Stimulated activated CD4-positive, alpha-beta T cell treated with anti-CD3 and anti-CD28 coated beads, TNF-alpha, amount 100 ng/mL, for 24 hours (primary cell): ENCODE measurements around the gene PLAAT2.
"Not testable (repeated sequence)": the region's sequence is repeated elsewhere in the genome, so short reads cannot be mapped to it uniquely, and the experiment has no call there.

ENCODE experiments used
- DNase-seq, 3 experiments: peaks; one replicate each; pipeline ENCODE4 v3.0.0-alpha.2; 2020; ENCODE audit warnings: low read depth in 3 of 3

PLAAT2 gene

DNA sequence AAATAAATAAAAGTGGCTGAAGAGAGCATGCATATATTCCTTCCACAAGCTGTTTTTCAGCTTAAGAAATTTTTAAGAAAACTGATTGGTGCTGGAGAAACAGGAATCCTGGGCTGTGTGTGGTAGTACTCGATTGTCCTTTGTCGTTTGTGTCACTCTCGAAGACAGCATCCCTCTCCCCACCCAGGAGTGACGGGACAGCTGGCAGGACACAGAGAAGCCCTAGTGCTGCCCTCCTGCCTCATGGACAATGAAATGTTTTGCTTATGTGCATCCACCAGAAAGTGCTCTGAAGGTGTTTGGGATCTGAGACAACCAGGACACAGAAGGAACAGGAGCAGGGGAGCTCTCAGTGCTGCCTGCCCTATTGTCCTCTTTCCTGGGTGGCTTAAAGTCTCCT lies 13.8 kb downstream of the PLAAT2 start:
- DNase-seq: no peak

DNA sequence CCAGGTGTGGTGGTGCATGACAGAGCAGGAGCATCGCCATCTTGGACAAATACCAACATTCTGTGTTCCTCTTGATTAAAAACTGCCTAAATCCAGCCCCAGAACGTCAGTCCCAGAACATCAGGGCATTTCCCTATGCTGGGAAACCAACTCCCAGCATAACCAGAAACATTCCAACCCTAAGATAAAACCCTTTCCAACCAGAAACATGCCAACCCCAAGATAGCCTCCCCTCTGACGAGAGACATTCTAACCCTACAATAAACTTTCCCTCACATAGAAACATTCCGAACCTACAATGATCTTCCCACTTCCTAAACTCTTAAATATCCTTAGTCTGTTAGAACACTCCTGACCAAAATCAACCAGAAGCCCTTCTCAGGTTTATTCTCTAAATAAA lies 15.0 kb downstream of the PLAAT2 start:
- DNase-seq: no peak

DNA sequence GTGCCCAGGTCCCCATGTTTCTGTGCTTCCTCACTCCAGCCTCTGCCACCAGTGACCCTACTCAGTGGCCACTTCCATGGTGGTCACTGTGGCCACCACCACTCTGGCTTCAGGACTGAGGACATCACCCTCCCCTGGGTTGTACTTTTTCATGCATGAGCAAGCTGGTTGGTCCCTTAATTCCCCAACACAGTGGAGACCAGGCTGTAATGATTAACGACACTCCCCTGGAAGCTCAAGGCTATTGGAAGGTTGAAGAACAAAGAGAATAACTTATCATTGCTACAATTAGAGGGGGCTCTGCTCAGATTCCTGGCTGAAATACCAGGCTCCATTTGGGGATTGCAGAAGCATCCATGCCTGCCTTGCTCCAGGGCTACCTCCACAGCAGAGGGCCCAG lies 16.1 kb downstream of the PLAAT2 start:
- no peak for DNase-seq

DNA sequence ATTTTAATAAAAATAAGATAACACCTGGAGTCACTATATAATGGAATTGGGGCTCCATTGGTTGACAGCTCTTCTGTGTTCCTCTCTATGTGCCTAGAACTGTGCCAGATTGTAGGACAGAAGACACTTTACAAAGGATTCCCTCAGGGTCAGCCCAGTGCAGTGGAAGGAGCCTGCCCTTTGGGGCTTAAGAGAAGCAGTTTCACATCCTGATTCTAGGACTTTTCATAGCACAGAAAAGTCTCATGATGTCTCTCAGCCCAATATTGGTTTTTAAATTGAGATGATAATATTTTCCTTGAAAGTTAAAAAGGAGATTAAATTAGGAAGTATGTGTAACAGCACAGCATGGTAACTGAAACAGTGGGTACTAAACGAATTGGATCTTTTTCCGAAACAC lies 19.5 kb downstream of the PLAAT2 start:
- DNase-seq: no peak

DNA sequence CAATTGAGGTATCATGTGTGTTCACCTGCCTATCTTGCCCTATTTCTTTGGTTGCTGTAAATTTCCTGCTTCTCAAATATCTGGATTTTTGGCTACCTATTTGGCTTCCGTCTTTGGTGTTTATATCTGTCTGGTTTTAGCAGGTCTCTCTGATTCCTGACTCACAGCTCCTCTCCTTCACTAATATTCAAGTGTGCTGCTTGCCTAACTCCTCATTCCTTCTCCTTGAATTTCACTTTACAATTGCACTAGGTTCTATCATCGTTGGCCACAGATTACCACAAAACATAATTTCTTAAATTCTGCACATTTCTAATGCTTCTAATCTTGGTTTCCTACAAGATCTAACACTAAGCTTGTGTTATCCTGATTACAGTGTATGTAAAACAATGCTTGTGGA lies 20.7 kb downstream of the PLAAT2 start:
- DNase-seq: not testable (repeated sequence)

DNA sequence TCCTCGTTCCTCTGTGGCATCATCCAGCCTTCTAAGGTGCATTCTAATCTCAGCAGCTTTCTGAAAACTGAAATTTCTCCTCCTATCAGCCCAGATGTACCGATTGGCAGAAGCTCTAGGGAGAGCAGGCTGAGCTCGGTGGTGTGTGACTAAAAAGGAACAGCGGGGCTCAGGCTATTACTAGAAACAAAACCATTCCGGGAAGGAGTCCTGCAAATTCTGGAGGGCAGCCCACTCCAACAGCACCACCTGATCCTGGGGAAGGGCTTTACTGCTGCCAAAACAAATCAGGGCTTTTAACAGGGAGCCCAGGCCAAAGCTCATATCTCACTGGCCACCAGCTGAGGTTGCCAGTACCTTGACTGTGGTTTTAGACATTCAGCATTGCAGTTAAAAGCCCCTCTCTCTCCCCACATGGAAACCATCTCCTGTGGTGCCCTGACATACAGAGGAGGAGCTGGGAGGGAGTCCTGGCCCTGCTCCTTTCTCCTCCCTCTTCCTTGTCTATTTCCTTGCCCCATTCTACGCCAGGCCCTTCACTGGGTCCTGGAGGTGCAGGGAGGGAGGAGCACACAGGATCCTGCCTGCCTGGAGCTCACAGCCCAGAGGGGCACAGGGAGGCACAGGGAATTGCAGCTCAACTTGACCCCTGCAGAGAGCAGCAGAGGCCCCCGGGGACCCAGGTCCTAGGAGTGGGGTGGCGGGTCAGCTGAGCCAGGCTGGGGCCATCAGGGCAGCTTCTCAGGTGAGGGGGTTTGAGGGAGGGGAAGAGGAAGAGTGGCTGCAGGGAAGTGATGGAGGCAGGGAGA lies 25.7 kb downstream of the PLAAT2 start:
- DNase-seq: no peak

DNA sequence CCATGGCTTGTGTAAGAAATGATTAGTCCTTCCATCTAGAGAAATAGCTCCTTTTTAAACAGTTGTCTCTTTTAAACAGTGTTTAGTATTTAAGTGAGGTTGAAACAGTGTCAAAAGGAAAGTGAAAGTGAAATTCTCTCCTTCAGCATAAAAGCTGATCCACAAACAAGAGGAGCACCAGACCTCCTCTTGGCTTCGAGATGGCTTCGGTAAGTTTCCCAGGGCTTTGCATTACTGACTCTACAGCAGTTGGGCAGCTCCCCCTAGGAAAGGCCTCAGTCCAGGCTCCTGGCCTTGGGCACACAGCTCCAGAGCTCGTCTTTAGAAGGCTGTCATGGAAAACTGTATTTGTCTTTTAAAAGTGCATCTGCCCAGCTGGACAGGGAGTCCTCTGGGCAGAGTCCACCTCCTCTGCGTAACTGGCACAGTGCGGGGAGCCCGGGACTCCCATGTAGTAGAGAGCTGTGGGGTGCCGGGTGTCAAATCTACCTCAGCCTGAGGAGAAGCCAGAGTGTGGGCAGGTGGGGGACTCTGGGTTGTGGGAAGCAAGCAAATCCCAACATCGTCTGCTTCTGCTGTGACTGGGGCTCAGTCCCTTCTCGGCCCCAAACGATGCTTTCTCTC lies 26.4 kb downstream of the PLAAT2 start, which contains the start of gene PLAAT4:
TSS of gene PLAAT4 (plus strand) at position 140 of the 624 bp plus-strand sequence. CDS start at position 201, 61 bp downstream.
- DNase-seq: no peak

DNA sequence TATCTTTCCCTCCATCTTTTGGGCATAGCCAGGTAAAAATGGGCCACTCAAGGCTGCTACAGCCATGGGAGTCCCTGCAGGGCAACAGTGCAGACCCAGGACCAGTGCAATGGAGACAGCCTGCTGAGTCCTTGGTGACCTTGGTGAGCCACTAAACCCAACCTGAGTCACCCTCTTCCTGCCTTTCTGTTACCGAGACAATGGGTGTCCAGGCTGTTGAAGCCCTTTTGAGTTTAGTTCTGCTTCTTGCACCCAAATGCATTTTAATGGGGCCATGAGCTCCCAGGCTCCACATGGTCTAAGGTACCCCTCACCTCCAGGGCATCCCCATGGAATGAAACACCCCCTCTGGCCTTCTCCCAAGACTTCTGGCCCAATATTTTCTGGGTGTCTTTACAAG lies 27.4 kb downstream of the PLAAT2 start:
- no peak for DNase-seq

DNA sequence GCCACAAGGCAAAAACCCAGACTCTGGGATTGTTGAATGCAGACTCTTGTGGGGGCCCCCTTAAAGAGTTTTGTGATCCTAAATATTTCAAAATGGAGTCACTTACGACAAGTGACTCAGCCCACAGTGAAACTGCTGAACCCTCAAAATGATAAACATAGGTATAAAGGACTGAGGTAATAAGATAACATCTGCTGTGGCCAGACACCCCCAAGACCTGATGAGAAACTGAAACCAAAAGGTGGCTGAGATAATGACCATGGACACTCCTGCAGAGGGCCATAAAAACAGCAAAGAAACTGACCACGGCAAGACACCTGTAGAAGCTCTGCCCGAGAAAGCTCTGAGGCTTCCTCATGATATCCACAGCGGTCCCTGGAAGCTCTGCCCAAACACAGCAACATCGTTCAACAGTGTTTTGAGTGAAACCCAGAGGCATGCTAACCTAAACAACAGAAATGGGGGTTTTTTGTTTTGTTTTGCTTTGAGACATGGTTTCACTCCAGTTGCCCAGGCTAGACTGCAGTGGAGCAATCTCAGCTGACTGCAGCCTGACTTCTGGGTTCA lies 28.2 kb downstream of the PLAAT2 start:
- DNase-seq: no peak

DNA sequence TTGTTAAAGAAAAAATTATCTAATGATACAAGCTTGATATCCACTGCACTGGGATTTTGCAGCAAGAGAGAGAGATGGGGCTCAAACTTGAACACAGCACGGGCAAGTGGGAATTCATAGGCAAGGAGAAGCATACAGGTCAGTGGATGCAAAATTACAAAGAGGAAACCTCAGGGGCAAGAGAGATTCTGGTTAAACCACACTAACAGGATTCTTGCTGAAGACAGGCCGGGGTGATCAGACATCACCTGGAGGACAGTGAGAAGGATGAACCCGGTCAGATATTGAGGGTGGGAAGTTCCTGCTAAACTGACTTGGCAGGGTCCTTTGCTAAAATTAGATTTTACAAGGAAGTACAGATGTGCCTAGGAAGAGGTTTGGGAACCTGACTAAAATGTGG lies 29.1 kb downstream of the PLAAT2 start:
- no peak for DNase-seq

DNA sequence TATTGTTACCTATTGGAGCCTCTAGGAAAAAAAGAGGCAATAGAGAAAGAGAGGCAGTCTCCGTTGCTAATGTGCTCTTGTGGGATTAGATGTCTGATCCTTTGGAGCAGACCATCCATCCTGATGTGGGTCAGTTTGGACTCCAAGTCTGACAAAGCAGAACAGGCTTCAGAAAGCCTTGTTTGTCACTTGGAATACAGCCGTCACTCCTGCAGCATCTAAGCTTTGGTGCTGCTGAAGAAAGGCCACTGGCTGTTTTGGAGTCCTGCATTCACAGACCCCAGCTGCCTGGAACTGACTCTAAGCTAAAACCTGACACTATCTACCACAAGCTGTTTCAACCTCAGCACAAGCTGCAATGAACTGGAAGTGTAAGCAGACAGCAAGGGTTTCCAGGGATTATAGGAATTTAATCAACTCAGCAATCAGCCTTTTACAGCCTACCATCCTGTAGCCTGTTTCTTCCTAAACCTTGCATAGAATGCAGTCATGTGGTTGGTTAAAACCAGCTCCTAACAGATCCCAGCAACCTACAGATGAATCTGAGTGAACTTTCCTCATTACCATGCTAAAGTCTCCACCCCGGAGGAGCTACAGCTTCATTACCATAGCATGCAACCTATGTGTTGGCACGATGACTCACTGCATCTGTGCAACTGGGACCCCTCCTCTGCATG lies 30.2 kb downstream of the PLAAT2 start:
- no peak for DNase-seq

DNA sequence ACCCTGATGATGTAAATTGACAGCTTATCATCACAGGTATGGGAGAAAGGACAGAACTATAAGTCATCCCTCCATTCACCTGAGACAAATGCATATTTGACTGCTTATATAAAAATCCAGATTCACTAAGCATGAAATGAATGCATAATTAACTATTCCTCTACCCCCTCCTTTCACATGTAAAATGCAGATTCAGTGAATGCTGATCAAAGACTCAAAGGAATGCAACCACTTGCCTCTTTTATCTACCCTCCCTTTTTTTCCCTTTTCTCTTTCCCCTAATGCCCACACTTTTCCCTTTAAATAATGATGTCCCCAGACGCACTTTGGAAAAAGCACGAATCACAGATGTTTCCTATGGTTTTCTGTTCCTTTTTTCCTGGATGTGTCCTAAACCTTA lies 31.1 kb downstream of the PLAAT2 start:
- no peak for DNase-seq

DNA sequence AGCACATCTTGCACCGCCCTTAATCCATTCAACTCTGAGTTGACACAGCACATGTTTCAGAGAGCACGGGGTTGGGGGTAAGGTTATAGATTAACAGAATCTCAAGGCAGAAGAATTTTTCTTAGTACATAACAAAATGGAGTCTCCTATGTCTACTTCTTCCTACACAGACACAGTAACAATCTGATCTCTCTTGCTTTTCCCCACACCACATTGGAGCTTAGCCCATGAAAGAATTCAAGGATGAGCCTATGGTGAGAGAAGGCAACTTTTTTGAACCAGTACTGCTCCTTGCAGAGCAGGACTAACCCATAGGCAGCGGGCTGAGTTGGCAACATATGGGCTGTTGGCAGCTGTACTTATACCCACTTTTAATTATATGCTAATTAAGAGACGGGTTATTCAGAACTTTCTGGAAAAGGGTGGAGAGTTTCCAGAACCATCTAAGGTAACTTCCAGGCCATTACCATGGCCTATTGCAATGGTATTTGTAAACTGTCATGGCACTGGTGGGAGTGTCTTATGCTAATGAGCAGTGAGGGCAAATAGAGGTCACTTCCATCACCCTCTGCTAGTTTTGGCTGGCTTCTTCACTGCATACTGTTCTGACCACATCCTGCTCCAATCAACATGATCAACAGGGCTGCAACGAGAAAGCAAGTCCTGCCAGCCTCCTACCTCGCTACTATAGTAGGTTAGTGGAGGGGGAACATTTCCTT lies 31.9 kb downstream of the PLAAT2 start:
- peak in 1 of 3 experiments; percentile 33 for DNase-seq

DNA sequence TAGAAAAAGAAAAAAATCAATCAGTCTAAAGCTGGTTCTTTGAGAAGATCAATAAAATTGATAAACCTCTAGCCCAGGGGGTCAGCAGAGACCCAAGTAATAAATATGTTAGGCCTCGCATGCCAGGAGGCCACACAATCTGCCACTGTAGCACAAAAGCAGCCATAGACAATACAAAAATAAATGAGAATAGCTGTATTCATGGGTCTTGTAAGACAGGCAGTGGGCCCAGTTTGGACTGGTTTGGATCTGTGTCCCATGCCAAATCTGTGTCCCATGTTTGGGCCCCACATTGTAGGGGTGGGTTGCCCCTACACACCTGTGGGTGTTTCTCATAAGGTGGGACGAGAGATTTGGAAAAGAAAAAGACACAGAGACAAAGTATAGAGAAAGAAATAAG lies 33.2 kb downstream of the PLAAT2 start:
- no peak for DNase-seq

DNA sequence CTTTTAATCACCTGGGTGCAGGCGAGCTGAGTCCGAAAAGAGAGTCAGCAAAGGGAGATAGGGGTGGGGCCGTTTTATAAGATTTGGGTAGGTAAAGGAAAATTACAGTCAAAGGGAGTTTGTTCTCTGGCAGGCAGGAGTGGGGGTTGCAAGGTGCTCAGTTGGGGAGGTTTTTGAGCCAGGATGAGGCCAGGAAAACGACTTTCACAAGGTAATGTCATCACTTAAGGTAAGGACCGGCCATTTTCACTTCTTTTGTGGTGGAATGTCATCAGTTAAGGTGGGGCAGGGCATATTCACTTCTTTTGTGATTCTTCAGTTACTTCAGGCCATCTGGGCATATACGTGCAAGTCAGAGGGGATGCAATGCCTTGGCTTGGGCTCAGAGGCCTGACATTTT lies 33.8 kb downstream of the PLAAT2 start:
- DNase-seq: not testable (repeated sequence)

DNA sequence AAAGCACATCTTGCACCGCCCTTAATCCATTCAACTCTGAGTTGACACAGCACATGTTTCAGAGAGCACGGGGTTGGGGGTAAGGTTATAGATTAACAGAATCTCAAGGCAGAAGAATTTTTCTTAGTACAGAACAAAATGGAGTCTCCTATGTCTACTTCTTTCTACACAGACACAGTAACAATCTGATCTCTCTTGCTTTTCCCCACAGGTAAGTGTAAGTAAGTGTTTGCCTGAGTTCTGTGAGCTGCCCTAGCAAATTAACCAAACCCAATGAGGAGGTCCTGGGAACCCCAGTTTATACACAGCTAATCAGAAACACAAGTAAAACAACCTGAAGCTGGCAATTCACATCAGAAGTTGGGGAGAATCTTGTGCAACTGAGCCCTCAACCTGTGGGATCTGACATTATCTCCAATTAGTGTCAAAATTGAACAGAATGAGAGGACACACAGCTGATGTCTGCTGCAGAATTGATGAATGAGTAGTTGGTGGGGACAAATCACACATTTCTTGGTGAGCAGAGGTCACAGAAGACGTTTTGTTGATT lies 34.4 kb downstream of the PLAAT2 start:
- not testable (repeated sequence) for DNase-seq

DNA sequence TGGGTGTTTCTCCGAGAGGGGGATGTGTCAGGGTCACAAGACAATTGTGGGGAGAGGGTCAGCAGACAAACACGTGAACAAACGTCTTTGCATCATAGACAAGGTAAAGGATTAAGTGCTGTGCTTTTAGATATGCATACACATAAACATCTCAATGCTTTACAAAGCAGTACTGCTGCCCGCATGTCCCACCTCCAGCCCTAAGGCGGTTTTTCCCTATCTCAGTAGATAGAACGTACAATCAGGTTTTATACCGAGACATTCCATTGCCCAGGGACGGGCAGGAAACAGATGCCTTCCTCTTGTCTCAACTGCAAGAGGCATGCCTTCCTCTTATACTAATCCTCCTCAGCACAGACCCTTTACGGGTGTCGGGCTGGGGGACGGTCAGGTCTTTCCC lies 35.0 kb downstream of the PLAAT2 start:
- DNase-seq: not testable (repeated sequence)

DNA sequence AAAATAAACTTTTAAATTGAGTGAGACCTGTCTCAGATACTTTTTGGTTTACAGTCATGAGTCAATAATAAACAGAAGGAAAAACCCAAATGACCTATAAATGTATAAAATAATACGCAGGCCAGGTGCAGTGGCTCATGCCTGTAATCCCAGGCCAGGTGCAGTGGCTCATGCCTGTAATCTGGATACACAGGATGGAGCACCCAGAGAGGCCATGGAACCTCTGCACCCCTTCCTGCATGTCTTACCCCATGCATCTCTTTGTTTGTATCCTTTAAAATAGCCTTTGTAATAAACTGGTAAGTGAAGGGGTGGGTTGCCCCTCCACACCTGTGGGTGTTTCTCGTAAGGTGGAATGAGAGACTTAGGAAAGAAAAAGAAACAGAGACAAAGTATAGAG lies 35.5 kb downstream of the PLAAT2 start:
- DNase-seq: no peak

DNA sequence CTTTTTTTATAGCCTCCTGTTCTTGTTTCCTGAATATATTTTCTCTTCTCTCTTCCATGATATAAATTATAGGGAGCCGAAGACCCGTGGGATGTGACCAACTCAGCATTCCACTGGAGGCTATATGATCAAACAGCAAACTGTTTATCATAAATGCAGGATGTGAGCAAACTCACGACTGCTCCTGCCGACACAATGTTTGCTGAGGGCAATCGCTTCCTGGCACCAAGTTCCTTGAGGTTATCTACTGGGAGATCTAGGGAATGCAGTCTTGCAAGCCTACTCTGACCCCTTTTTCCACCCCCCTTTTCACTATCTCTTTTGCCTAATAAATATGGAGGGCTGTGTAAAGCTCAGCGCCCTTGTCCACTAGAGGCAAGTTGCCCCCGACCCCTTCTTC lies 40.0 kb downstream of the PLAAT2 start:
- DNase-seq: no peak

DNA sequence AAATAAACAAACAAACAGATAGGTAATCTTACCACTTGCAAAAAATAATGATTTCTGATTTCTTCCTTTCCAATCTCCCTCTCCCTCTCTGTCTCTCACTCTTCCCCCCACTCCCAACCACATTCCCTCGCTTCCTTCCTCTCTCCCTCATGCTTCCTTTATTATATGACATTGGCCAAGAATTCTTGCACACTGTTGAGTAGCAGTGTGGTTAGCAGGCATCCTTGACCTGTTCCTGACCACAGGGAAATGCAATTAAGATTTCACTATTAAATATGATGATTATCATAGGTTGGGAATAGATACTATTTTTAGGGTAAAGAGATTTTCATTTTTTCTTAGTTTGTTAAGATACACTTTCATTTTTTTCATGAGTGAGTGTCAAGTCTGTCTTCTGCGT lies 41.3 kb downstream of the PLAAT2 start:
- no peak for DNase-seq

DNA sequence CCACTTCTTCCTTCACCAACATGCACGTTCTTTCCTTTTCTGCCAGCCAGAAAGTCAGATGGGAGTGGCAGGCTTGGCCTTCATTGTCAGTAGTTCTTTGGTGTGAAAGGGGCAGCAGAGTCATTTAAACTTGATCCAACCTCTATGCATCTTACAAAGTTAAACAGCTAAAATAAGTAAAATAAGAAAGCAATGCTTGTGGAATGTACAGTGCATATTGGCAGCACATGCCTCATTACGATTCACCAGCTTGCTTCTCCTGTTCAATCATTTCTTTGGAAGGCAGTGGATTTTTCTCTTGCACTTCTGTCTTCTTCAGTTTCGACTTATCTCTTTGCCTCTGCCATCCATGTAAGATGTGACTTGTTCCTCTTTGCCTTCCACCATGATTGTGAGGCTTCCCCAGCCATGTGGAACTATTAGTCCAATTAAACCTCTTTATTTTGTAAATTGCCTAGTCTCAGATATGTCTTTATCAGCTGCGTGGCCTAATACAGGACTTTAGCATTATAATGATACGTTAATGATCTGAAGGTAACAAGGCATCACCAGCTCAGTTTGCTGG lies 42.5 kb downstream of the PLAAT2 start:
- no peak for DNase-seq
